Progenitor cell of endocrine pancreas (in vitro differentiated cells): ENCODE measurements around the gene PPCDC. TPM values are rescaled to one million over a fixed set of nuclear protein-coding genes. Genes with fewer than 3 reads are reported as not detected.

ENCODE experiments used
- DNase-seq: peaks from one replicate; pipeline ENCODE4 v3.0.0; 2021; ENCODE audit warnings: low spot score; ENCODE audit not compliant: unreplicated experiment
- H3K27ac Mint-ChIP-seq: 2 replicates; pipeline ENCODE4 v1.8.0; 2021; ENCODE audit warnings: mild to moderate bottlenecking, moderate library complexity, mixed read lengths
- H3K27me3 Mint-ChIP-seq: 2 replicates; pipeline ENCODE4 v1.8.0; 2021; ENCODE audit warnings: mixed read lengths
- H3K36me3 Mint-ChIP-seq: 2 replicates; pipeline ENCODE4 v1.8.0; 2022; ENCODE audit warnings: mixed read lengths; ENCODE audit not compliant: insufficient read depth
- H3K4me1 Mint-ChIP-seq: 2 replicates; pipeline ENCODE4 v1.8.0; 2021; ENCODE audit warnings: low read depth, mixed read lengths
- H3K4me3 Mint-ChIP-seq: 2 replicates; pipeline ENCODE4 v1.8.0; 2021; ENCODE audit warnings: low read depth, mild to moderate bottlenecking, moderate library complexity, mixed read lengths
- H3K9me3 Mint-ChIP-seq: 2 replicates; pipeline ENCODE4 v1.8.0; 2021; ENCODE audit warnings: low read depth, mixed read lengths
- total RNA-seq: library from RNA; stranded (reverse); gene quantifications from 2 replicates; pipeline ENCODE4 v1.2.1, GENCODE V29; 2021
- TF ChIP-seq, protein P1 (sequence below): fragments of 200-600 bp; sonication (generic); IDR thresholded peaks from one replicate; pipeline ENCODE4 v1.5.0; 2021; ENCODE audit warnings: antibody characterized with exemption, mild to moderate bottlenecking; ENCODE audit not compliant: unreplicated experiment

The PPCDC gene
- total RNA-seq, 1 donor from 2014 or later: 18.0 TPM

DNA sequence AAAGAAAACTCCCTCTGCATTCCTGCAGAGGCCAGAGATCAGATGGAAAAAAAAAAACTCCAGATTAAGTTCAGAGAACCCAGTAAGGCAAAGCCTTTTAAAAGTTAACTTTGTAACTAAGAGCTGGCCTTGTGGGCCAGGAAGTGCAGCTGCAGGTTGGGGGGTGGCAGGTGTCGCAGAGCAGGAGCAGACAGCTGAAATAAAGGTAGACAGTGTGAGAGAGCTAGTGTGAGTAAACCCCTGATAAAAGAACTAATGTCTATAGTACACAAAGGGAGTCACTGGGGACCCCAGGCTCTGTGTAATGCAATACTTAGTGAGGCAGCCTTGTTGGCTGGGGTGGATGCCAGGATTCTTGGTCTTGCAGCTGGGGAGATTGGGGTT, 42.1 kb downstream of the PPCDC start:
- H3K4me1 Mint-ChIP-seq: peaks cover 10% of the 10 kb centered on the region
- peaks cover 13% of the 10 kb centered on the region for H3K36me3 Mint-ChIP-seq
- peaks cover 16% of the 10 kb centered on the region for H3K9me3 Mint-ChIP-seq

DNA sequence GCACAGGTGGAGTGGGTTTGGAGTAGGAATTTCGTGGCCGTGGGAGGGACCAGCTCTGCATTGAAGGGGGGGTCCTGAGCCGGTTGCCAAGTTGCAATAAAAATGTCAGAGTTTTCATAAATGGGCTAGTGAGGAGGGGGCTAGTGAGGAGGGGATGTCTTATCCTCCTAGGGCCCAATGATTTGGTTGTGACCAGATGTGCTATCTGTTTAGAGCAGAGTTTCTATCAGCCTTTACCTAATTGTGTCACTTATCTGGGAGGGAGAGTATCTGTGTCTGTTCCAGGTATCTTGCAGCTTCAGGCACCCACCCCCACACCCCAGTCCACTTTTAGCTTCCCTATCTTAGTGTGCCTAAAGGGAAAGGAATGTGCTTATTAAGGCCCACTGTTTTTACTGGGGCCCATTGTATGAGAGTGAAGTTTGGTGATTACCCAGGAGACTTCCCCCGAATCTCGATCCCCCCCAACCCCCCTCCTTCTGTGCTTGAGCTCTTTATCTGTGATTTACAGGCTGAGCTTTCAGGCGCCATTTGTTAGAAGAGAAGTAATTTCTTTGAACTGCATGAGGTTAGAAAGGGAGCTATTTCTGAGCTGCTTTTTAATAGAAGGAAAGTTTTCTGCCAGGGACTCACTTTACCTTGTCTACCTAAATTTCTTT, 42.6 kb downstream of the PPCDC start:
- TF ChIP-seq, protein P1, sequence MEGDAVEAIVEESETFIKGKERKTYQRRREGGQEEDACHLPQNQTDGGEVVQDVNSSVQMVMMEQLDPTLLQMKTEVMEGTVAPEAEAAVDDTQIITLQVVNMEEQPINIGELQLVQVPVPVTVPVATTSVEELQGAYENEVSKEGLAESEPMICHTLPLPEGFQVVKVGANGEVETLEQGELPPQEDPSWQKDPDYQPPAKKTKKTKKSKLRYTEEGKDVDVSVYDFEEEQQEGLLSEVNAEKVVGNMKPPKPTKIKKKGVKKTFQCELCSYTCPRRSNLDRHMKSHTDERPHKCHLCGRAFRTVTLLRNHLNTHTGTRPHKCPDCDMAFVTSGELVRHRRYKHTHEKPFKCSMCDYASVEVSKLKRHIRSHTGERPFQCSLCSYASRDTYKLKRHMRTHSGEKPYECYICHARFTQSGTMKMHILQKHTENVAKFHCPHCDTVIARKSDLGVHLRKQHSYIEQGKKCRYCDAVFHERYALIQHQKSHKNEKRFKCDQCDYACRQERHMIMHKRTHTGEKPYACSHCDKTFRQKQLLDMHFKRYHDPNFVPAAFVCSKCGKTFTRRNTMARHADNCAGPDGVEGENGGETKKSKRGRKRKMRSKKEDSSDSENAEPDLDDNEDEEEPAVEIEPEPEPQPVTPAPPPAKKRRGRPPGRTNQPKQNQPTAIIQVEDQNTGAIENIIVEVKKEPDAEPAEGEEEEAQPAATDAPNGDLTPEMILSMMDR: no peak
- Mint-ChIP-seq H3K9me3 (peaks cover 16% of the 10 kb centered on the region), H3K4me3 (no peak overlapping the region), H3K4me1 (peaks cover 10% of the 10 kb centered on the region), H3K36me3 (peaks cover 13% of the 10 kb centered on the region), H3K27me3 (no peaks in the 10 kb centered on the region), H3K27ac (no peak overlapping the region)
- no peak for DNase-seq

More for the DNA sequence above, 42.1 kb downstream of the PPCDC start:
- peak overlapping the region; percentile 71 for H3K27ac Mint-ChIP-seq
- no peak for DNase-seq
- H3K4me3 Mint-ChIP-seq: no peak overlapping the region
- H3K27me3 Mint-ChIP-seq: no peaks in the 10 kb centered on the region
- TF ChIP-seq, protein P1: no peak

DNA sequence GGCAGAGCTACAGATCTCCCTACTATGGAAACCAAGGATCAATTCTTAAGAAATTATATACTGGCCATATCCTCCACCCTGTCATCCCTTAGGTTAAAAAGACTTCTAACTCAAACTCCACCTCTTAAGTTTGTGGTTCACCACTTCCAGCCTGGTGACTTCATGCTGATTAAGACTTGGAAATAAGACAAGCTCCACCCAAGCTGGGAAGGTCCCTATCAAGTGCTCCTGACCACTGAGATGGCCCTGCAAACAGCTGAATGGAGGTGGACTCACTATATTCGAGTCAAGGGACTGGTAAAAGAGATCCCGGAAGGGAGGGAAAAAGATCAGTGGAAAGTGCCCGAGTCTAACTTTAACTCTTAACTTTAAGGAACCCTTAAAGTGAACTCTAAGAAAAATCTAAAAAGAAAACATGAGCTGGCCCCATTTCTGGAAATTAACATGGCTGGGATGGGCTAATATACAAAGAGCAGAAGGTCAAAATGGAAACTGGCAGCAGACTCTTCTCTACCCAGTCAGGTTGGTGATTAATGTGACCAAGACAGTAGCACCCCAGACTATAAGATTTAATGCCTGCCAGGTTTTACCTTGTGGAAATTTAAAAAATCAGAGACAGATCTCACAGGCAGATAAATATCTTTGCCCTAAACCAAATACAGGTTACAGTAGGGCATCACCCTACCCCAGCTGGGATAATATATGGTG, 43.9 kb downstream of the PPCDC start:
- TF ChIP-seq, protein P1: no peak
- H3K27me3 Mint-ChIP-seq: no peaks in the 10 kb centered on the region
- no peak overlapping the region for H3K27ac Mint-ChIP-seq
- peaks cover 10% of the 10 kb centered on the region for H3K4me1 Mint-ChIP-seq
- no peak overlapping the region for H3K4me3 Mint-ChIP-seq
- no peak for DNase-seq
- H3K36me3 Mint-ChIP-seq: peaks cover 13% of the 10 kb centered on the region
- peaks cover 16% of the 10 kb centered on the region for H3K9me3 Mint-ChIP-seq

DNA sequence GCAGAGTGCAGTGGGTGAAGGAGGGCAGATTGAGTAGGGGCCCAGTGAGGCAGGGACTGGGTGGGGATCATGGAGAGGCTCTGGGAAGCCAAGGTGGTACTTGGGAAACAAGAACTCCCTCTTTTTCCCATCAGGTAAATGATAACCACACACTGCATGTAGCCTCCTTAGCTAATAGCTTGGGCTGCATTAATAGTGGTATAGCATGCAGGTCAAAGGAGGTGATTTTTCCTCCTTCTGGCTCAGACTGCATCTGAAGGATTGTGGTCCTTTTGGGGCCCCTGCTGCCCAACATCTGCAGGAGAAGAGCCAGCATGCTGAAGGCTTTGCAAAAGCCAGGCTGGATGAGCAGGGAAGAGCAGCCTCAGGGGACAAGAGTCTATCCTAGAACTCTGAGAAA, 45.4 kb downstream of the PPCDC start:
- DNase-seq: no peak
- Mint-ChIP-seq H3K27ac (peak overlapping the region; percentile 15), H3K36me3 (peaks cover 13% of the 10 kb centered on the region), H3K9me3 (peaks cover 16% of the 10 kb centered on the region), H3K4me1 (peaks cover 10% of the 10 kb centered on the region), H3K4me3 (no peak overlapping the region), H3K27me3 (no peaks in the 10 kb centered on the region)
- TF ChIP-seq, protein P1: no peak

- DNase-seq: no peak
- Mint-ChIP-seq H3K9me3 (peaks cover 16% of the 10 kb centered on the region), H3K27ac (no peak overlapping the region), H3K27me3 (no peaks in the 10 kb centered on the region), H3K4me1 (peaks cover 10% of the 10 kb centered on the region), H3K4me3 (no peak overlapping the region), H3K36me3 (peaks cover 13% of the 10 kb centered on the region)
- TF ChIP-seq, protein P1: no peak
Observed at GRCh38 chr15:75069301-75069925, 46.0 kb downstream of the PPCDC start.
